B cell (primary cell): Measurements from ENCODE around the gene FBXL13. TPM values are rescaled to one million over a fixed set of nuclear protein-coding genes. Genes with fewer than 3 reads are reported as not detected.

ENCODE experiments used
- ATAC-seq: fragments of 200-7000 bp; cut with Tn5 transposase; one replicate; pipeline ENCODE4 v1.10.0; 2021; ENCODE audit warnings: low read depth, mild to moderate bottlenecking, moderate number of reproducible peaks, moderate library complexity
- CTCF ChIA-PET: fragments of 350-600 bp; sonication (Branson Sonifier 250); formaldehyde crosslinking; loops from one replicate; lab custom pipeline; 2021; ENCODE audit warnings: antibody characterized with exemption, inconsistent platforms; lab: Charles Lee
- POLR2A ChIA-PET: fragments of 350-600 bp; sonication (Branson Sonifier 250); formaldehyde crosslinking; loops from one replicate; lab custom pipeline; 2021; ENCODE audit warnings: antibody characterized with exemption; lab: Charles Lee
- DNase-seq: peaks from one replicate; pipeline ENCODE4 v3.0.0; 2013
- H2AFZ ChIP-seq: 2 replicates; pipeline ENCODE4 v1.6.1; 2012; ENCODE audit warnings: mild to moderate bottlenecking, low read depth, low read length; ENCODE audit not compliant: insufficient read depth, poor library complexity, severe bottlenecking
- H3K27ac ChIP-seq, 2 donors: 1 replicate in 1 of 2; 2 replicates in 1 of 2; pipeline ENCODE4 v1.5.1; 2012 to 2013; ENCODE audit warnings: low read length in 2 of 2, mild to moderate bottlenecking in 2 of 2, moderate library complexity in 1 of 2
- H3K27me3 ChIP-seq, 4 experiments: fragments of 200-600 bp in 1 of 4; sonication (generic) in 1 of 4; replicated peaks in 1 of 4; 1 replicate in 2 of 4; 2 replicates in 2 of 4; pipeline versions ENCODE4 v1.6.1 to v1.7.0; 2013 to 2016; ENCODE audit warnings: low read length in 3 of 4, mild to moderate bottlenecking in 2 of 4, mixed read lengths in 1 of 4, moderate library complexity in 1 of 4; ENCODE audit not compliant: insufficient read depth in 4 of 4, control insufficient read depth in 3 of 4; ENCODE audit errors: control extremely low read depth in 1 of 4
- H3K36me3 ChIP-seq, 2 experiments: replicated peaks in 1 of 2; 1 replicate in 1 of 2; 2 replicates in 1 of 2; pipeline versions ENCODE4 v1.6.1 to v1.7.1; 2013; ENCODE audit warnings: low read length in 1 of 2; ENCODE audit not compliant: insufficient read depth in 2 of 2, control insufficient read depth in 1 of 2; ENCODE audit errors: control extremely low read depth in 1 of 2, extremely low read depth in 1 of 2
- H3K4me1 ChIP-seq, 2 donors: fragments of 200-600 bp in 1 of 2; sonication (generic) in 1 of 2; 1 replicate in 1 of 2; 2 replicates in 1 of 2; pipeline versions ENCODE4 v1.5.1 to v1.6.1; 2013 to 2017; ENCODE audit warnings: low read length in 2 of 2; ENCODE audit not compliant: control insufficient read depth in 2 of 2, insufficient read depth in 2 of 2
- H3K4me2 ChIP-seq: replicated peaks from 2 replicates; pipeline ENCODE3; 2012; ENCODE audit warnings: mild to moderate bottlenecking, low read depth, low read length; ENCODE audit not compliant: poor library complexity, severe bottlenecking
- H3K4me3 ChIP-seq, 5 experiments: fragments of 200-600 bp in 1 of 5; sonication (generic) in 1 of 5; 1 replicate in 3 of 5; 2 replicates in 2 of 5; pipeline versions ENCODE4 v1.5.1 to v1.7.0; 2011 to 2016; ENCODE audit warnings: low read length in 4 of 5, mild to moderate bottlenecking in 4 of 5, low read depth in 2 of 5, control low read depth in 1 of 5, moderate library complexity in 1 of 5; ENCODE audit not compliant: insufficient read depth in 1 of 5; ENCODE audit errors: control extremely low read depth in 1 of 5, extremely low read depth in 1 of 5
- H3K79me2 ChIP-seq: fragments of 200-600 bp; sonication (generic); one replicate; pipeline ENCODE4 v1.6.0; 2016; ENCODE audit warnings: low read length; ENCODE audit not compliant: control insufficient read depth, insufficient read depth
- H3K9ac ChIP-seq: fragments of 200-600 bp; sonication (generic); 2 replicates; pipeline ENCODE4 v1.6.1; 2017; ENCODE audit warnings: mild to moderate bottlenecking, low read length, moderate library complexity
- H3K9me3 ChIP-seq, 3 donors: one replicate each; pipeline versions ENCODE4 v1.6.1 to v1.7.1; 2013; ENCODE audit warnings: low read length in 2 of 3; ENCODE audit not compliant: control insufficient read depth in 2 of 3, insufficient read depth in 1 of 3; ENCODE audit errors: control extremely low read depth in 1 of 3
- H4K20me1 ChIP-seq: 2 replicates; pipeline ENCODE4 v1.6.0; 2012; ENCODE audit warnings: mild to moderate bottlenecking, low read length; ENCODE audit not compliant: insufficient read depth, control insufficient read depth, poor library complexity, severe bottlenecking
- H3K27ac Mint-ChIP-seq: one replicate; pipeline ENCODE4 v1.8.0; 2021; ENCODE audit warnings: mixed read lengths
- H3K27me3 Mint-ChIP-seq: one replicate; pipeline ENCODE4 v1.8.0; 2021; ENCODE audit warnings: mixed read lengths
- H3K4me1 Mint-ChIP-seq: one replicate; pipeline ENCODE4 v1.8.0; 2021; ENCODE audit warnings: mixed read lengths
- H3K4me3 Mint-ChIP-seq: one replicate; pipeline ENCODE4 v1.8.0; 2021; ENCODE audit warnings: mixed read lengths
- H3K9me3 Mint-ChIP-seq: one replicate; pipeline ENCODE4 v1.8.0; 2022; ENCODE audit warnings: mixed read lengths; ENCODE audit not compliant: insufficient read depth
- CTCF ChIP-seq: fragments of 200-600 bp; IDR thresholded peaks from one replicate; pipeline ENCODE4 v1.8.0; 2022; ENCODE audit warnings: antibody characterized with exemption, mild to moderate bottlenecking
- EZH2 ChIP-seq: IDR thresholded peaks from 2 replicates; pipeline ENCODE4 v1.6.1; 2012; ENCODE audit warnings: borderline replicate concordance, low read depth, mild to moderate bottlenecking, moderate library complexity, low read length; ENCODE audit not compliant: insufficient read depth, poor library complexity, severe bottlenecking
- WGBS: methylation state at CpG from one replicate; pipeline ENCODE4 v1.1.5; 2013; ENCODE audit warnings: missing lambda C conversion rate; ENCODE audit not compliant: insufficient coverage; 5-methylcytosine and 5-hydroxymethylcytosine counted together
- intact Hi-C: fragments of 100-400 bp; cut with micrococcal nuclease; formaldehyde crosslinking; loops from one replicate; pipeline ENCODE4 v1.10.0; 2022
- polyA plus RNA-seq: library from polyadenylated mRNA; depleted of rRNA; stranded (reverse); fragments of >200 nt; gene quantifications from 2 replicates; pipeline ENCODE4 v1.2.3, GENCODE V29; 2012
- total RNA-seq, 2 donors: library from RNA; stranded (reverse); fragments of 120-200 nt in 1 of 2; gene quantifications; 1 replicate in 1 of 2; 2 replicates in 1 of 2; pipeline versions ENCODE4 v1.2.3 to v1.2.4, GENCODE V29; 2013 to 2022

FBXL13 gene
- total and polyA plus RNA-seq, 2 donors (not counting 1 experiment from before 2014, with no cell fraction given): 0.22 to 4.0 TPM

GRCh38 chr7:102890292-102890970 lies 184.2 kb downstream of the FBXL13 start:
- Mint-ChIP-seq H3K4me1 (peaks cover 3% of the 10 kb centered on the region), H3K27ac (no peak overlapping the region), H3K9me3 (no peaks in the 10 kb centered on the region), H3K4me3 (no peak overlapping the region), H3K27me3 (no peaks in the 10 kb centered on the region)
- Histone ChIP-seq H3K4me1 (no peaks in the 10 kb centered on the region), H3K36me3 (no peaks in the 10 kb centered on the region), H3K27ac (no peak overlapping the region), H3K9ac (no peak overlapping the region), H2AFZ (no peak overlapping the region), H3K27me3 (no peaks in the 10 kb centered on the region), H3K9me3 (no peaks in the 10 kb centered on the region), H3K4me3 (no peak overlapping the region), H3K4me2 (no peak overlapping the region), H4K20me1 (no peaks in the 10 kb centered on the region), H3K79me2 (no peaks in the 10 kb centered on the region)
- ChIA-PET POLR2A (no interaction called here), CTCF (interaction anchor here (0.6 kb wide), 1 partner anchor 28 kb away, joined by 3 read pairs; no protein-coding TSS in a partner anchor)
- no peak for ATAC-seq
- no peak for DNase-seq
- WGBS: no CpG with 5 or more reads among the region's 2 CpGs
- intact Hi-C loops: no loop called here
- TF ChIP-seq EZH2 (no peak), CTCF (no peak)

GRCh38 chr7:102889851-102890250 lies 184.7 kb downstream of the FBXL13 start:
- Histone ChIP-seq H4K20me1 (no peaks in the 10 kb centered on the region), H3K4me1 (no peaks in the 10 kb centered on the region), H3K4me3 (no peak overlapping the region), H3K36me3 (no peaks in the 10 kb centered on the region), H3K79me2 (no peaks in the 10 kb centered on the region), H3K9me3 (no peaks in the 10 kb centered on the region), H3K9ac (no peak overlapping the region), H3K27me3 (no peaks in the 10 kb centered on the region), H3K4me2 (no peak overlapping the region), H2AFZ (no peak overlapping the region), H3K27ac (no peak overlapping the region)
- Mint-ChIP-seq H3K27ac (no peak overlapping the region), H3K4me1 (peaks cover 3% of the 10 kb centered on the region), H3K27me3 (no peaks in the 10 kb centered on the region), H3K9me3 (no peaks in the 10 kb centered on the region), H3K4me3 (no peak overlapping the region)
- ChIA-PET CTCF (no interaction called here), POLR2A (no interaction called here)
- no peak for TF ChIP-seq EZH2
- TF ChIP-seq CTCF: no peak
- intact Hi-C loops: no loop called here
- no peak for DNase-seq
- ATAC-seq: no peak
- WGBS: no CpG with 5 or more reads among the region's 2 CpGs
